Smooth muscle cell (in vitro differentiated cells): ENCODE data around the gene TTC12. TPM values are rescaled to one million over a fixed set of nuclear protein-coding genes. Genes with fewer than 3 reads are reported as not detected.
A peak's percentile ranks its signal among the peaks of the same experiment; 100 is the strongest.

Experiments
- DNase-seq: peaks from one replicate; lab custom pipeline; 2025; ENCODE audit not compliant: unreplicated experiment; lab: John Stamatoyannopoulos, UW
- H2AFZ ChIP-seq: fragments of 200-600 bp; sonication (generic); 2 replicates; pipeline ENCODE4 v1.6.0; 2016; ENCODE audit warnings: antibody characterized with exemption, low read depth, mild to moderate bottlenecking
- H3F3A ChIP-seq: fragments of 200-600 bp; sonication (generic); 2 replicates; pipeline ENCODE4 v1.6.0; 2017; ENCODE audit warnings: antibody characterized with exemption, low read depth
- H3K27ac ChIP-seq: fragments of 200-600 bp; sonication (generic); 2 replicates; pipeline ENCODE4 v1.5.1; 2016; ENCODE audit warnings: low read depth, mild to moderate bottlenecking
- H3K27me3 ChIP-seq: fragments of 200-600 bp; sonication (generic); 2 replicates; pipeline ENCODE4 v1.6.1; 2016; ENCODE audit warnings: low read depth, mild to moderate bottlenecking
- H3K36me3 ChIP-seq: fragments of 200-600 bp; sonication (generic); 2 replicates; pipeline ENCODE4 v1.5.1; 2016; ENCODE audit warnings: low read depth
- H3K4me1 ChIP-seq: fragments of 200-600 bp; sonication (generic); 2 replicates; pipeline ENCODE4 v1.5.1; 2016; ENCODE audit warnings: low read depth
- H3K4me2 ChIP-seq: fragments of 200-600 bp; sonication (generic); 2 replicates; pipeline ENCODE4 v1.6.0; 2016; ENCODE audit warnings: mild to moderate bottlenecking
- H3K4me3 ChIP-seq: fragments of 200-600 bp; sonication (generic); 2 replicates; pipeline ENCODE4 v1.5.1; 2016; ENCODE audit warnings: mild to moderate bottlenecking
- H3K79me2 ChIP-seq: fragments of 200-600 bp; sonication (generic); 2 replicates; pipeline ENCODE4 v1.6.0; 2016; ENCODE audit warnings: low read depth, mild to moderate bottlenecking
- H3K9ac ChIP-seq: fragments of 200-600 bp; sonication (generic); 2 replicates; pipeline ENCODE4 v1.6.0; 2016; ENCODE audit warnings: low read depth
- H3K9me3 ChIP-seq: fragments of 200-600 bp; sonication (generic); replicated peaks from 2 replicates; pipeline ENCODE4 v1.5.1; 2016; ENCODE audit warnings: low read depth
- H4K20me1 ChIP-seq: fragments of 200-600 bp; sonication (generic); 2 replicates; pipeline ENCODE4 v1.6.0; 2016; ENCODE audit warnings: low read depth
- WGBS: methylation state at CpG from one replicate; pipeline ENCODE4 v1.1.7; 2016; ENCODE audit warnings: low lambda C conversion rate; 5-methylcytosine and 5-hydroxymethylcytosine counted together
- polyA plus RNA-seq: library from polyadenylated mRNA; unstranded; fragments of >200 nt; fragmentation: Nextera tagmentation; extraction: Ambion mirVana; gene quantifications from 2 replicates; pipeline ENCODE4 v1.2.1, GENCODE V29; 2016
- total RNA-seq: library from RNA; depleted of rRNA; stranded (reverse); fragments of >200 nt; gene quantifications from 2 replicates; pipeline ENCODE4 v1.2.3, GENCODE V29; 2014
- TF ChIP-seq, protein P1 (sequence below): fragments of 200-600 bp; sonication (generic); IDR thresholded peaks from 2 replicates; pipeline ENCODE4 v1.5.1; 2017; ENCODE audit warnings: borderline replicate concordance, mild to moderate bottlenecking, antibody characterized with exemption; ENCODE audit not compliant: insufficient read depth, poor library complexity, severe bottlenecking

Gene TTC12
- total and polyA plus RNA-seq, 2 experiments from 2014 or later: 5.8 to 8.8 TPM

DNA sequence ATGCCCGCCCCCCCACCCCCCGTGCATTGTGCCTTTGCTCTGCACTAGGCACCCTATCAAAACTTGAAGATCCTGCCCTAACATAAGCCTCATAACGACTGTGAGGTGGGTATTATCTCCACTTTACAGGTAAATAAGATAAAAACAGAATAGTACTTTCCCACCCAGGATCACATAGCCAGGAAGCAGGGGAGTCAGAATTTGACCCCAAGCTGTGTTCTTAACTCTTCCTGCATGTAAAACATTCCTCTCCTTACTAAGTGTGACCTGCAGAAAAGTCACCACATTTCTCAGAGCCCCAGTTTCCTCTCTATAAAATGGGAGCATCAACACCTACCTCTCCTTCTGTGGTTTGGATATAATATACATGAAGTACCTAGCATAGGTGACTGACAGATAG, 55.0 kb downstream of the TTC12 start:
- no peak overlapping the region for H3K9ac ChIP-seq
- DNase-seq: no peak
- peaks cover 4% of the 10 kb centered on the region for H3F3A ChIP-seq
- no peaks in the 10 kb centered on the region for H3K27me3 ChIP-seq
- H3K4me3 ChIP-seq: no peak overlapping the region
- TF ChIP-seq, protein P1, sequence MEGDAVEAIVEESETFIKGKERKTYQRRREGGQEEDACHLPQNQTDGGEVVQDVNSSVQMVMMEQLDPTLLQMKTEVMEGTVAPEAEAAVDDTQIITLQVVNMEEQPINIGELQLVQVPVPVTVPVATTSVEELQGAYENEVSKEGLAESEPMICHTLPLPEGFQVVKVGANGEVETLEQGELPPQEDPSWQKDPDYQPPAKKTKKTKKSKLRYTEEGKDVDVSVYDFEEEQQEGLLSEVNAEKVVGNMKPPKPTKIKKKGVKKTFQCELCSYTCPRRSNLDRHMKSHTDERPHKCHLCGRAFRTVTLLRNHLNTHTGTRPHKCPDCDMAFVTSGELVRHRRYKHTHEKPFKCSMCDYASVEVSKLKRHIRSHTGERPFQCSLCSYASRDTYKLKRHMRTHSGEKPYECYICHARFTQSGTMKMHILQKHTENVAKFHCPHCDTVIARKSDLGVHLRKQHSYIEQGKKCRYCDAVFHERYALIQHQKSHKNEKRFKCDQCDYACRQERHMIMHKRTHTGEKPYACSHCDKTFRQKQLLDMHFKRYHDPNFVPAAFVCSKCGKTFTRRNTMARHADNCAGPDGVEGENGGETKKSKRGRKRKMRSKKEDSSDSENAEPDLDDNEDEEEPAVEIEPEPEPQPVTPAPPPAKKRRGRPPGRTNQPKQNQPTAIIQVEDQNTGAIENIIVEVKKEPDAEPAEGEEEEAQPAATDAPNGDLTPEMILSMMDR: no peak
- no peaks in the 10 kb centered on the region for H3K36me3 ChIP-seq
- no peak overlapping the region for H3K27ac ChIP-seq
- no peaks in the 10 kb centered on the region for H3K4me1 ChIP-seq
- no peaks in the 10 kb centered on the region for H3K79me2 ChIP-seq
- no peak overlapping the region for H3K4me2 ChIP-seq
- H4K20me1 ChIP-seq: no peaks in the 10 kb centered on the region
- H3K9me3 ChIP-seq: no peaks in the 10 kb centered on the region
- no peak overlapping the region for H2AFZ ChIP-seq
- 87% methylated on average over 3 of the region's 3 CpGs for WGBS

DNA sequence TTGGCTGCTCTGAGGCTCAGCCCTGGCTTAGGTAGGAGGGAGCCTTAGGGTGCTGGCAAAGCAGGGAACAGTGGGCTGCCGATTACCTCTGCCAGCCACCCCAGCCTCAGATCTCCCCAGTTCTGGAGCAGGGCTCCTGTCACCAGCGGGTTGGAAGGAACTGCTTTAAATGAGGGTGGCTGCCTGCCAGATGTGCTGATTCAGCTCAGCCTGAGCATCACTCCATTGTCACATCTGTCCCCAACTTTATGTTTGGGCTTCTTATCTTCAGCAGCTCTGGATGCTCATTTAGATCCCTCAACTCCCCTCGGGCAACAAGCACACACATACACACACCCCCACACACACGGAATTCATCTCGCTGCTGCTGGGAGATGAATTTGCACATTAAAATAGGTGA, 56.3 kb downstream of the TTC12 start:
- H2AFZ ChIP-seq: no peak overlapping the region
- no peaks in the 10 kb centered on the region for H3K9me3 ChIP-seq
- no peaks in the 10 kb centered on the region for H3K79me2 ChIP-seq
- H4K20me1 ChIP-seq: no peaks in the 10 kb centered on the region
- no peak overlapping the region for H3K9ac ChIP-seq
- no peaks in the 10 kb centered on the region for H3K4me1 ChIP-seq
- WGBS: 90% methylated on average over 5 of the region's 5 CpGs
- no peak overlapping the region for H3K4me2 ChIP-seq
- TF ChIP-seq, protein P1: no peak
- H3F3A ChIP-seq: peaks cover 4% of the 10 kb centered on the region
- no peak overlapping the region for H3K4me3 ChIP-seq
- H3K36me3 ChIP-seq: no peaks in the 10 kb centered on the region
- no peak overlapping the region for H3K27ac ChIP-seq
- no peak for DNase-seq
- H3K27me3 ChIP-seq: no peaks in the 10 kb centered on the region

DNA sequence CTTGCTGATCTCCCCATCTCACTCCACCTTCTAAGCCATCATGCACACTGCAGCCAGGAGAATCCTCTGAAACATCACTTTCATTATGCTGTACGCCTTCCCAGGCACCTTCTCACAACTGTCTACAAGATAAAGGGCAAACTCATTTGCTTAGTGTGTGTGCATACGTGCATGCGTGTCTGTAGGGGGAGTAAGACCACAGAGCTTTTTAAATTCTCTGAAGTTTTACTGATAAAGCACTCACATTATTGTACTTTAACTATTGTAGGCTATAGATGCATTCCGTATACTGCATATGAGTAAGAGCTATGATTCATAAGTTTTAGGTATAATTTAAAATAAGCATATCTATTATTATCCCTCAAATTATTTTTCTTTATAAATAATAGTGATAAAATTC, 57.9 kb downstream of the TTC12 start:
- no peaks in the 10 kb centered on the region for H3K36me3 ChIP-seq
- H3K4me1 ChIP-seq: no peaks in the 10 kb centered on the region
- H2AFZ ChIP-seq: no peak overlapping the region
- H3K27ac ChIP-seq: no peak overlapping the region
- no peaks in the 10 kb centered on the region for H3K79me2 ChIP-seq
- DNase-seq: no peak
- no peaks in the 10 kb centered on the region for H3K27me3 ChIP-seq
- WGBS: 92% methylated on average over 4 of the region's 4 CpGs
- H4K20me1 ChIP-seq: no peaks in the 10 kb centered on the region
- no peak overlapping the region for H3K4me2 ChIP-seq
- H3K9me3 ChIP-seq: no peaks in the 10 kb centered on the region
- peaks cover 4% of the 10 kb centered on the region for H3F3A ChIP-seq
- H3K4me3 ChIP-seq: no peak overlapping the region
- no peak overlapping the region for H3K9ac ChIP-seq
- TF ChIP-seq, protein P1: peak; percentile 16

DNA sequence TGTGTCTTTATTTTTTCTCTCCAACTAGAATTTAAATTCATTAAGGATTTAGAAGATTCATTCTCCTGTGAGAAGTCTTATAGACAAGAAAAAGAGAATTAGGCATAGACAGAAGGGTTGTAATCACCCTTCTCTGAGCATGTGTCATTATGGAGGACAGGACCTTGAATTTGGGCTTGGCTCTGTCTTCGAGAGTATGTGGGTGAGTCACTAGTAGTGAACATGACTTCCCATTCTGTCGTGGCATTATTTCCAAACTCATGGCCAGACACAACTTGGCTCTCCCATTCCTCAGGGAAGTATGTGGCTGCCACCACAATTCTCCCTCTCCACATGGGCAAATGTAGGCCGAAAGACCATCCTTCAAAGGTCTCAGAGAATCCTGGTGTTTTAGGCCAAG, 58.9 kb downstream of the TTC12 start:
- Histone ChIP-seq H3K4me3 (no peak overlapping the region), H2AFZ (no peak overlapping the region), H3K4me1 (peaks cover 6% of the 10 kb centered on the region), H3K9ac (no peak overlapping the region), H3K27ac (no peak overlapping the region), H3K36me3 (no peaks in the 10 kb centered on the region), H3K79me2 (no peaks in the 10 kb centered on the region), H3K27me3 (no peaks in the 10 kb centered on the region), H3K4me2 (no peak overlapping the region), H4K20me1 (no peaks in the 10 kb centered on the region), H3F3A (peaks cover 4% of the 10 kb centered on the region), H3K9me3 (no peaks in the 10 kb centered on the region)
- DNase-seq: no peak
- 40% methylated on average over 3 of the region's 3 CpGs for WGBS
- TF ChIP-seq, protein P1: no peak
